ENCODE data around the gene SUPT3H. TPM values are rescaled to one million over a fixed set of nuclear protein-coding genes. Genes with fewer than 3 reads are reported as not detected.
"Not testable (repeated sequence)": the region's sequence is repeated elsewhere in the genome, so short reads cannot be mapped to it uniquely, and the experiment has no call there.

Gene SUPT3H
- total RNA-seq, 1 experiment from 2014 or later: 10.3 TPM

DNA sequence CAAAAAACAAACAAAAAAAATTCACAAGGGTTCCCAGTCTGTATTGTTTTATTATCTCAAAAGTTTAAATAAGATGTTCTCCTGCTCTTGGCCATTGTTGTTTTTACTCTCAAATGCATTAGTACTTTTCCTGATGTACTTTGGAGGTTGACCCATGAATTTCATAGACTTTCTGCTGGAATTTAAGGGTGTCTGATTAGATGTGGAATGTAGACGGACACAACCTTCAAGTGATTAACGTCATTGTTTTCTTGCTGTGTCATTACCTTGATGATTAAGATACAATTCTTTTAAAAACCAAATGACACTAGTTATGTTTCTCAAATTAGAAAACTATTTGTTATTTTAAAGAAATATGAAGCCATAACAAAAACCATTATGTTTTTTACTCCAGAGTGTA, 471.0 kb downstream of the SUPT3H start:
- TF ChIP-seq, protein P1, sequence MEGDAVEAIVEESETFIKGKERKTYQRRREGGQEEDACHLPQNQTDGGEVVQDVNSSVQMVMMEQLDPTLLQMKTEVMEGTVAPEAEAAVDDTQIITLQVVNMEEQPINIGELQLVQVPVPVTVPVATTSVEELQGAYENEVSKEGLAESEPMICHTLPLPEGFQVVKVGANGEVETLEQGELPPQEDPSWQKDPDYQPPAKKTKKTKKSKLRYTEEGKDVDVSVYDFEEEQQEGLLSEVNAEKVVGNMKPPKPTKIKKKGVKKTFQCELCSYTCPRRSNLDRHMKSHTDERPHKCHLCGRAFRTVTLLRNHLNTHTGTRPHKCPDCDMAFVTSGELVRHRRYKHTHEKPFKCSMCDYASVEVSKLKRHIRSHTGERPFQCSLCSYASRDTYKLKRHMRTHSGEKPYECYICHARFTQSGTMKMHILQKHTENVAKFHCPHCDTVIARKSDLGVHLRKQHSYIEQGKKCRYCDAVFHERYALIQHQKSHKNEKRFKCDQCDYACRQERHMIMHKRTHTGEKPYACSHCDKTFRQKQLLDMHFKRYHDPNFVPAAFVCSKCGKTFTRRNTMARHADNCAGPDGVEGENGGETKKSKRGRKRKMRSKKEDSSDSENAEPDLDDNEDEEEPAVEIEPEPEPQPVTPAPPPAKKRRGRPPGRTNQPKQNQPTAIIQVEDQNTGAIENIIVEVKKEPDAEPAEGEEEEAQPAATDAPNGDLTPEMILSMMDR (IDR thresholded peaks at IDR 0.05; ENCODE audit: unreplicated experiment): no peak
- H3K36me3 Mint-ChIP-seq (ENCODE audit: insufficient read depth, unreplicated experiment): no peaks in the 10 kb centered on the region
- no peak overlapping the region for H3K27ac Mint-ChIP-seq (ENCODE audit: unreplicated experiment)
- intact Hi-C loops (cut with micrococcal nuclease; ENCODE audit: unreplicated experiment): no loop called here
- CTCF ChIA-PET: no interaction called here
- no peak for DNase-seq
- H3K27me3 Mint-ChIP-seq (ENCODE audit: unreplicated experiment): peaks cover 12% of the 10 kb centered on the region
- H3K4me3 Mint-ChIP-seq (ENCODE audit: low read depth, unreplicated experiment): no peak overlapping the region
- no TSS peak for BruUV-seq (replicated peaks)
- no peaks in the 10 kb centered on the region for H3K4me1 Mint-ChIP-seq (ENCODE audit: low read depth, unreplicated experiment)
- peaks cover 2% of the 10 kb centered on the region for H3K9me3 Mint-ChIP-seq (ENCODE audit: low read depth, unreplicated experiment)

DNA sequence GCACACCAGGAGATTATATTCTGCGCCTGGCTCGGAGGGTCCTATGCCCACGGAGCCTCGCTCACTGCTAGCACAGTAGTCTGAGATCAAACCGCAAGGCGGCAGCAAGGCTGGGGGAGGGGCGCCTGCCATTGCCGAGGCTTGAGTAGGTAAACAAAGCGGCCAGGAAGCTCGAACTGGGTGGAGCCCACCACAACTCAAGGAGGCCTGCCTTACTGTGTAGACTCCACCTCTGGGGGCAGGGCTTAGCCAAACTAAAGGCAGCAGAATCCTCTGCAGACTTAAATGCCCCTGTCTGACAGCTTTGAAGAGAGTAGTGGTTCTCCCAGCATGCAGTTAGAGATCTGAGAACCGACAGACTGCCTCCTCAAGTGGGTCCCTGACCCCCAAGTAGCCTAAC, 477.4 kb downstream of the SUPT3H start:
- H3K4me1 Mint-ChIP-seq (ENCODE audit: low read depth, unreplicated experiment); CTCF ChIA-PET; H3K4me3 Mint-ChIP-seq (ENCODE audit: low read depth, unreplicated experiment); H3K27ac Mint-ChIP-seq (ENCODE audit: unreplicated experiment); H3K36me3 Mint-ChIP-seq (ENCODE audit: insufficient read depth, unreplicated experiment); BruUV-seq (replicated peaks); DNase-seq; H3K9me3 Mint-ChIP-seq (ENCODE audit: low read depth, unreplicated experiment); intact Hi-C loops (cut with micrococcal nuclease; ENCODE audit: unreplicated experiment): not testable (repeated sequence)
- peaks cover 12% of the 10 kb centered on the region for H3K27me3 Mint-ChIP-seq (ENCODE audit: unreplicated experiment)

DNA sequence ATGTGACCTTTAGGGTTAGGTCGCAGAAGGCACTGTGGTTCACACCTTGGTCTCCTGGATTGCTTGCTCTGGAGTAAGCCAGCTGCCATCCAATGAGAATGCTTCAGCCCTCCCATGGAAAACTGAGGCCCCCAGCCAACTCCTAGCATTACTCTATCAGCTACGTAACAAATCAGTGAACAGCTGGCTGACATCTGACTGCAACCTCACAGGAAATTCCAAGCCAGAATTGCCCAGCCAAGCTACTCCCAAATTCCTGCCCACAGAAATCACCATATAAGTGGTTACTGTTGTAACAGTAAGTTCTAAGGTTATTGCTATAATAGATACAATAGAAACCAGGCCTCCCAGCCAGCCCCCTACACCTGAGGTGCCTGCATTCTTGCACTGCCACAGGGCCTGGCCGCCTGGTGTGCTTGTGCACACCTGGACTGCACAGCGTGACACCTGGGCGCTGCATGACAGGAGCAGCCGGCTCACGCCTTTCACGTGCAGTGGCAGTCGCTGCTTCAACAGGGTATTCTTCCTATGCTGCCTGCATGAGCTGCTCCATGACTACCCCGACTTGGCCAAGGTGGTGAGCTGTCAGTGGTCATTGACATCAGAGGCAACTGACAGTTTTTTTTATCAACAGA, 479.3 kb downstream of the SUPT3H start:
- CTCF ChIA-PET: no interaction called here
- no peak overlapping the region for H3K4me3 Mint-ChIP-seq (ENCODE audit: low read depth, unreplicated experiment)
- peaks cover 12% of the 10 kb centered on the region for H3K27me3 Mint-ChIP-seq (ENCODE audit: unreplicated experiment)

DNA sequence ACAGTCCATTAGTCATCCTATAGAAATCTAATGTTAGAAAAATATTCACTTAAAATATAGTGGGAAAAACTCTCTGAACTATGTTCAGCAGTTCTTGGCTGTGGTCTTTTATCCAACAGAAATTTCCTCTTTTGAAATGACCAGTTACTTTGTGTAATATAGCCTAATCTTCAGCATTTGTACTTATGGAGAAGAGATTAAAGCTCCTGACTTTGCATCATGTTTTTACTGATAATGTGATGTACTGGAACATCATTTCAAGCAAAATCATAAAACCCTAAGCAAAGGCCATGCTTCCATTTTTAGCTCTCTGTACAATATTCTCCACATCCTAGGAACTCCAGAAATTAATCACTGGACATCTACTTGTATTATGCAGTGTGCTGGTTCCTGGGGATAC, 480.4 kb downstream of the SUPT3H start:
- H3K9me3 Mint-ChIP-seq (ENCODE audit: low read depth, unreplicated experiment): peaks cover 3% of the 10 kb centered on the region

More for the DNA sequence above, 479.3 kb downstream of the SUPT3H start:
- intact Hi-C loops (cut with micrococcal nuclease; ENCODE audit: unreplicated experiment): no loop called here
- TF ChIP-seq, protein P1 (IDR thresholded peaks at IDR 0.05; ENCODE audit: unreplicated experiment): no peak
- no peak for DNase-seq
- no peak overlapping the region for H3K27ac Mint-ChIP-seq (ENCODE audit: unreplicated experiment)
- H3K36me3 Mint-ChIP-seq (ENCODE audit: insufficient read depth, unreplicated experiment): no peaks in the 10 kb centered on the region
- peaks cover 5% of the 10 kb centered on the region for H3K9me3 Mint-ChIP-seq (ENCODE audit: low read depth, unreplicated experiment)
- BruUV-seq (replicated peaks): no TSS peak
- H3K4me1 Mint-ChIP-seq (ENCODE audit: low read depth, unreplicated experiment): no peaks in the 10 kb centered on the region

DNA sequence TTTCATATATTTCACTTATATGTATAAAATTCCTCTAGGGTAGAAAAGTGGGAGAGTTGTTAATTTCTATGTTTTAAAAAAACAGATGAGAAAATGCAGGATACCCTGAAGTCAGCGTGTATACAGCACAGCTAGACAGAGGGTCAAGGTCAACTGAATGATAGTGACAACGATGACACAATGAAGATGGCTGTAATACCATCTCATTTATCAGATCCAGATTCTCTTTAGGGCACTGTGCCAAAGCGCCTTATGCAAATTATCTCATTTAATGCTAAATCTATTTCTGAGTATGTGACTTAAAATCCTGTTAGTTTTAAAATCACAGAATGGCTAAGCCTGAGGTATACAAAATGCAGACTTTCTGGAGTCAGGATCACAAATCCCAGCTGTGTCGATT, 481.0 kb downstream of the SUPT3H start:
- Mint-ChIP-seq H3K4me3 (ENCODE audit: low read depth, unreplicated experiment) (no peak overlapping the region), H3K4me1 (ENCODE audit: low read depth, unreplicated experiment) (no peaks in the 10 kb centered on the region), H3K36me3 (ENCODE audit: insufficient read depth, unreplicated experiment) (no peaks in the 10 kb centered on the region), H3K27ac (ENCODE audit: unreplicated experiment) (no peak overlapping the region), H3K27me3 (ENCODE audit: unreplicated experiment) (no peaks in the 10 kb centered on the region), H3K9me3 (ENCODE audit: low read depth, unreplicated experiment) (peaks cover 3% of the 10 kb centered on the region)
- DNase-seq: no peak
- intact Hi-C loops (cut with micrococcal nuclease; ENCODE audit: unreplicated experiment): no loop called here
- CTCF ChIA-PET: no interaction called here
- TF ChIP-seq, protein P1 (IDR thresholded peaks at IDR 0.05; ENCODE audit: unreplicated experiment): no peak
- BruUV-seq (replicated peaks): no TSS peak

More for the DNA sequence above, 480.4 kb downstream of the SUPT3H start:
- no TSS peak for BruUV-seq (replicated peaks)
- H3K4me3 Mint-ChIP-seq (ENCODE audit: low read depth, unreplicated experiment): no peak overlapping the region
- CTCF ChIA-PET: no interaction called here
- H3K4me1 Mint-ChIP-seq (ENCODE audit: low read depth, unreplicated experiment): no peaks in the 10 kb centered on the region
- no peak for DNase-seq
- intact Hi-C loops (cut with micrococcal nuclease; ENCODE audit: unreplicated experiment): no loop called here
- no peaks in the 10 kb centered on the region for H3K36me3 Mint-ChIP-seq (ENCODE audit: insufficient read depth, unreplicated experiment)
- peaks cover 4% of the 10 kb centered on the region for H3K27me3 Mint-ChIP-seq (ENCODE audit: unreplicated experiment)
- H3K27ac Mint-ChIP-seq (ENCODE audit: unreplicated experiment): no peak overlapping the region
- TF ChIP-seq, protein P1 (IDR thresholded peaks at IDR 0.05; ENCODE audit: unreplicated experiment): no peak

All from Calu3 (cell line).